OCI-LY3 (cell line): ENCODE measurements around the gene SEMA3G.

Experiments used
- H2AFZ ChIP-seq: fragments of 200-600, 300-600 bp; shearing (Covaris generic); 2 replicates; pipeline ENCODE4 v1.6.0; 2014; ENCODE audit warnings: antibody characterized with exemption, low read depth, low read length
- H3K27ac ChIP-seq: fragments of 200-600, 300-600 bp; sonication (generic); 2 replicates; pipeline ENCODE4 v1.5.1; 2014; ENCODE audit warnings: mild to moderate bottlenecking, low read length, moderate library complexity, mixed read lengths
- H3K27me3 ChIP-seq: fragments of 200-600, 300-600 bp; sonication (generic); 2 replicates; pipeline ENCODE4 v1.6.1; 2014; ENCODE audit warnings: low read depth, low read length, mixed read lengths
- H3K36me3 ChIP-seq: fragments of 200-600, 300-600 bp; sonication (generic); replicated peaks from 2 replicates; pipeline ENCODE3; 2014; ENCODE audit warnings: low read depth, low read length, mixed read lengths
- H3K4me1 ChIP-seq: fragments of 300-600, 200-600 bp; sonication (generic); 2 replicates; pipeline ENCODE4 v1.6.1; 2014; ENCODE audit warnings: low read length, mixed read lengths
- H3K4me2 ChIP-seq: fragments of 200-600, 300-600 bp; sonication (generic); 2 replicates; pipeline ENCODE4 v1.6.1; 2014; ENCODE audit warnings: low read length, mixed read lengths
- H3K4me3 ChIP-seq: fragments of 300-600, 200-600 bp; sonication (generic); 2 replicates; pipeline ENCODE4 v1.5.1; 2014; ENCODE audit warnings: antibody characterized with exemption, mild to moderate bottlenecking, low read length, moderate library complexity
- H3K79me2 ChIP-seq: fragments of 300-600, 200-600 bp; shearing (Covaris generic); 2 replicates; pipeline ENCODE4 v1.6.1; 2014; ENCODE audit warnings: mild to moderate bottlenecking, low read length, mixed read lengths
- H3K9ac ChIP-seq: fragments of 300-600, 200-600 bp; shearing (Covaris generic); 2 replicates; pipeline ENCODE4 v1.6.0; 2014; ENCODE audit warnings: mild to moderate bottlenecking, low read length, moderate library complexity
- H3K9me3 ChIP-seq: fragments of 200-600, 300-600 bp; shearing (Covaris generic); 2 replicates; pipeline ENCODE4 v1.6.1; 2014; ENCODE audit warnings: low read length, mixed read lengths; ENCODE audit not compliant: insufficient read depth
- H4K20me1 ChIP-seq: fragments of 200-600, 300-600 bp; sonication (generic); 2 replicates; pipeline ENCODE4 v1.6.1; 2016; ENCODE audit warnings: low read length, mixed read lengths; ENCODE audit not compliant: insufficient read depth
- EZH2phosphoT487 ChIP-seq: fragments of 200-600 bp; shearing (Covaris generic); IDR thresholded peaks from 2 replicates; pipeline ENCODE4 v1.6.1; 2018; ENCODE audit warnings: antibody characterized with exemption, mixed run types, low read depth
- TF ChIP-seq, protein P1 (sequence below): fragments of 200-600, 300-600 bp; sonication (generic); IDR thresholded peaks from 2 replicates; pipeline ENCODE4 v1.5.1; 2014; ENCODE audit warnings: antibody characterized with exemption, low read length, low read depth

SEMA3G gene

DNA sequence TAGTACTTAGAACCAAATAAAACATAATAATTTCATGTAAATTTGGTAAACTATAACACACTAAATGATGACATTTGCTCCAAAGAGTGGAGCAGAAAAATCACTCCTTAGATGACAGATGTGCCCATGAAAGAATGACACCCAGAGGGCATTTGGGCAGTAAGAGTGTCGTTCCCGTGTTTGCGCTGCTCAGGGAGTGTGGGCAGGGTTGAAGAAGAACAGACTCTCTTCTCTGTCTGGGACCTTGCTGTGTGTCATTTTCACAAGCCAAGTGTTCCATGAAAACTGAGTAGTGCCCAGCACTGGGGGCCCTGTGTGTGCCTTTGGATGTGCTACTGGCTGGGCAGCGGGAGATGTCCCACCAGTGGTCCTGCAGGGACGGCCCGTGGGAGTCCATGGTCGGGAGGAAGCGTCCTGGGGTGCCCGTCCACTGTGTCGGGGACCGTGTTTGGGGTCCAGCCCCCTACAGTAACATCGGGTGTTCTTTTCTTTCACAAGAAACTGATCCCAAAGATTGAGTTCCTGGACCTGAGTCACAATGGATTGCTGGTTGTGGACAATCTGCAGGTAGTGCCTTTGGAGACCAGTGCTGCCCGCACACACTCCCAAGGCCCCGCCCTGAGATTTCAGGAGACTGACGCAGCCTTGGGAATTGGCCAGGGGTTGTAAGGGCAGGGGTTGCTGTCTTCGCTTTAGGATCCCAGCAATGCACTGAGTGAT is 32.3 kb upstream of the SEMA3G start:
- Histone ChIP-seq H3K4me3 (no peak overlapping the region), H4K20me1 (no peaks in the 10 kb centered on the region), H3K9me3 (no peaks in the 10 kb centered on the region), H3K9ac (no peak overlapping the region), H3K79me2 (no peaks in the 10 kb centered on the region), H3K27ac (no peak overlapping the region), H3K4me1 (no peaks in the 10 kb centered on the region), H3K27me3 (no peaks in the 10 kb centered on the region), H3K36me3 (peaks cover 63% of the 10 kb centered on the region), H2AFZ (no peak overlapping the region), H3K4me2 (no peak overlapping the region)
- TF ChIP-seq EZH2phosphoT487: no peak
- TF ChIP-seq, protein P1, sequence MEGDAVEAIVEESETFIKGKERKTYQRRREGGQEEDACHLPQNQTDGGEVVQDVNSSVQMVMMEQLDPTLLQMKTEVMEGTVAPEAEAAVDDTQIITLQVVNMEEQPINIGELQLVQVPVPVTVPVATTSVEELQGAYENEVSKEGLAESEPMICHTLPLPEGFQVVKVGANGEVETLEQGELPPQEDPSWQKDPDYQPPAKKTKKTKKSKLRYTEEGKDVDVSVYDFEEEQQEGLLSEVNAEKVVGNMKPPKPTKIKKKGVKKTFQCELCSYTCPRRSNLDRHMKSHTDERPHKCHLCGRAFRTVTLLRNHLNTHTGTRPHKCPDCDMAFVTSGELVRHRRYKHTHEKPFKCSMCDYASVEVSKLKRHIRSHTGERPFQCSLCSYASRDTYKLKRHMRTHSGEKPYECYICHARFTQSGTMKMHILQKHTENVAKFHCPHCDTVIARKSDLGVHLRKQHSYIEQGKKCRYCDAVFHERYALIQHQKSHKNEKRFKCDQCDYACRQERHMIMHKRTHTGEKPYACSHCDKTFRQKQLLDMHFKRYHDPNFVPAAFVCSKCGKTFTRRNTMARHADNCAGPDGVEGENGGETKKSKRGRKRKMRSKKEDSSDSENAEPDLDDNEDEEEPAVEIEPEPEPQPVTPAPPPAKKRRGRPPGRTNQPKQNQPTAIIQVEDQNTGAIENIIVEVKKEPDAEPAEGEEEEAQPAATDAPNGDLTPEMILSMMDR: no peak

DNA sequence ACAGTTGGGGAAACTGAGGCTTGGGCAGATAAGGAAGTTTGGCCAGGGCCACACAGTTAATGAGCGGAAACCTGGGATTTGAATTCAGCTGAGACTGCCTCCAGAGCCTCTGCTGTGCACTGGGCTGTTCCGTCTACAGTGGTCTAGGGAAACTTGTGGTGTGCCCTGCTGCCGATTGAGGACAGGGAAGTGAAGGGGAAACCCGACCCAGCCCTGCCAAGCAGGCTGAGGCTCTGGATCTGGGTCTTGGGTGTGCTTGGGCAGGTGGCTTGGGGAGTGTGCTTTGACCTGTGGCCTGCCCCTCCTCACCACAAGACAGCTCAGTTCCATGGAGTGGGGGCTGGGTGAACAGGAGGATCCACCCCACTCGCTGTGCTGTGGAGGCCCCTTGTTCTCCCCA is 28.1 kb upstream of the SEMA3G start:
- Histone ChIP-seq H2AFZ (no peak overlapping the region), H3K4me1 (no peaks in the 10 kb centered on the region), H3K9me3 (no peaks in the 10 kb centered on the region), H3K27me3 (no peaks in the 10 kb centered on the region), H3K79me2 (no peaks in the 10 kb centered on the region), H3K27ac (no peak overlapping the region), H4K20me1 (no peaks in the 10 kb centered on the region), H3K36me3 (peaks cover 44% of the 10 kb centered on the region), H3K4me2 (no peak overlapping the region), H3K4me3 (no peak overlapping the region), H3K9ac (no peak overlapping the region)
- TF ChIP-seq EZH2phosphoT487: no peak
- TF ChIP-seq, protein P1: no peak

DNA sequence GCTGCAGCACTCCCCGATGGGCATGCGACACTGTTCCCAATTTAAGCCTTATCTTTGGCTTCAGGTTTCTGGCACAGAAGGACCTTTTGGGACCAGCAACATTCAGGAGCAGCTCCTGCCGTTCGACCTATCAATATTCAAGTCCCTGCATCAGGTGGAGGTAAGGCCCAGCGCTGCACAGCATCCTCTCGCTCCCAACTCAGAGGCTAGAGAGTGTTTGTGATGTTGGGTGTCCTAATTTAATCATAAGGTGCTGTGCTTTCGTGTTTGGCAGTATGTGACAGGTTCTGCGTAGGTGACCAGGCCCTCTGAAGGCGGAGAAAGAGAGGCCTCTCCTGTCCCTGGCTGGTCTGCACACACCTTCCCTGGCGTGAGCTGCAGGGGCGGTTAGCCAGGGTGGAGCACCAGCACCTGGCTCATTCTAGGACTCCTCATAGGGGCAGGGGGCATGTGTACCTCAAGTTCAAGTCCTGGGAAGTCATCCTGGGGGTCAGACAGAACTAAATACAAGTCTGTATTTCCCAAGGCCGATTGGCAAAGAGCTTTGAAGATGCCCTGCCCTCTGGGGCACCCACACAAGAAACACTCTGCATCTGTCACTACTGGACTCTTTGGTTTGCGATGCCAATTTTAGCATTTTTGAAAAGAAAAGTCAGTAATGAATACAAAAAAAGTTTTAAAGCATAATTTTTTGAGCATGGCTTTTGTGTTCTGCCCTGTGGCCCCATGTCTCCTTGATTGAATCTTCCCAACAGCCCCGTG is 27.5 kb upstream of the SEMA3G start:
- Histone ChIP-seq H3K27me3 (no peaks in the 10 kb centered on the region), H3K9ac (no peak overlapping the region), H3K79me2 (no peaks in the 10 kb centered on the region), H3K9me3 (no peaks in the 10 kb centered on the region), H3K36me3 (peaks cover 39% of the 10 kb centered on the region), H2AFZ (no peak overlapping the region), H3K4me2 (no peak overlapping the region), H3K4me1 (no peaks in the 10 kb centered on the region), H3K27ac (no peak overlapping the region), H4K20me1 (no peaks in the 10 kb centered on the region), H3K4me3 (no peak overlapping the region)
- no peak for TF ChIP-seq EZH2phosphoT487

DNA sequence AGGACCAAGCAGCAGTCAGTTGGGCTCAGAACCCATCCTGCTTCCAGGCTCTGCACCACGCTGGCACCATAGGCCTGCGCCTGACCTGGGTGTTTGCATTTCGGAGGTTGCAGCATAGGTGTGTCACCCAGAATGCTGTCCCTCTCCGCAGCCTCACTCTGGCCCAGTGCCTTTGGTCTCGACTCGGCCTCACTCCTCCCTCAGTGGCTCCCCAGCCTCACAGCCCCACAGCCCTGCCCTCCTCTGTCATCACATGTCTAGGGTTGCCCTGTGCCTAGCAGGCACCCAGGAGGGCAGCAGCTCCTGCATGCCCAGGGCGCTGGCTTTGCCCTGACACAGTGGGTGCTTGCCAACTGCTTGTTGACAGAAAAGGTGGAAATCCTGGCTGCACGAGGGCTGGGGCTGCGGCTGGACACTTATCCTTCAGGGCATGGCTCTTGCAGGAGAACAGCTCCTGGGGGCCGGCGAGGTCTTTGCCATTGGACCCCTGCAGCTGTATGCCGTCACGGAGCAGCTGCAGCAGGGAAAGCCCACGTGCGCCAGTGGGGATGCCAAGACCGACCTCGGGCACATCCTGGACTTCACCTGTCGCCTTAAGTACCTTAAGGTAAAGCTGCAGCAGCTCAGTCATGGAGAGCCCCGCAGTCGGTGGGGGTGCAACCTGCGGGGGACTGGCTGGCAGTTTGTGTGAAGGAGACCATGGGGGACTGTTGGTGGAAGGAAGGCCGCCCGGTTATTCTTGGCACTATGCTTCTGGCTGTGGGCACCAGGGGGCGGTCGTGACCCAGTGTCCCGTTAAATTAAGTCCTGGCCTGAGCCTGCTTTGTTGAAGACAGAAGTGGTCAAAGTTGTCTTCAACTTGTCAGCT is 26.7 kb upstream of the SEMA3G start:
- no peak overlapping the region for H3K9ac ChIP-seq
- no peak overlapping the region for H3K27ac ChIP-seq
- H3K4me2 ChIP-seq: no peak overlapping the region
- TF ChIP-seq EZH2phosphoT487: no peak
- TF ChIP-seq, protein P1: peak; percentile 46
- H3K4me1 ChIP-seq: no peaks in the 10 kb centered on the region
- no peaks in the 10 kb centered on the region for H4K20me1 ChIP-seq
- H3K36me3 ChIP-seq: peaks cover 39% of the 10 kb centered on the region
- no peaks in the 10 kb centered on the region for H3K9me3 ChIP-seq
- H3K27me3 ChIP-seq: no peaks in the 10 kb centered on the region
- no peaks in the 10 kb centered on the region for H3K79me2 ChIP-seq
- no peak overlapping the region for H3K4me3 ChIP-seq
- H2AFZ ChIP-seq: no peak overlapping the region
